ENCODE results near the gene GRK5. TPM values are rescaled to one million over a fixed set of nuclear protein-coding genes. Genes with fewer than 3 reads are reported as not detected.
"Not testable (repeated sequence)": the region's sequence is repeated elsewhere in the genome, so short reads cannot be mapped to it uniquely, and the experiment has no call there.

Gene GRK5
- total and polyA plus RNA-seq, 7 donors, result 7.9 to 32.4 (median 19.8) TPM

- DNase-seq, result no peak
- intact Hi-C loops (cut with DNase I), result no loop called here
- Histone ChIP-seq H3K27ac (no peak overlapping the region), H3K27me3 (no peaks in the 10 kb centered on the region), H3K36me3 (peaks cover 0 to 7% (median 0%) of the 10 kb centered on the region in 4 donors), H3K4me3 (no peak overlapping the region), H3K9me3 (no peaks in the 10 kb centered on the region), H3K4me1 (no peaks in the 10 kb centered on the region)
- WGBS, 2 donors, result 86 to 90% methylated on average over 4 of the region's 4 CpGs
- TF ChIP-seq POLR2A (IDR thresholded peaks at IDR 0.05), result no peak
- no peak for TF ChIP-seq POLR2AphosphoS5 (IDR thresholded peaks at IDR 0.05)
- TF ChIP-seq, protein P1, sequence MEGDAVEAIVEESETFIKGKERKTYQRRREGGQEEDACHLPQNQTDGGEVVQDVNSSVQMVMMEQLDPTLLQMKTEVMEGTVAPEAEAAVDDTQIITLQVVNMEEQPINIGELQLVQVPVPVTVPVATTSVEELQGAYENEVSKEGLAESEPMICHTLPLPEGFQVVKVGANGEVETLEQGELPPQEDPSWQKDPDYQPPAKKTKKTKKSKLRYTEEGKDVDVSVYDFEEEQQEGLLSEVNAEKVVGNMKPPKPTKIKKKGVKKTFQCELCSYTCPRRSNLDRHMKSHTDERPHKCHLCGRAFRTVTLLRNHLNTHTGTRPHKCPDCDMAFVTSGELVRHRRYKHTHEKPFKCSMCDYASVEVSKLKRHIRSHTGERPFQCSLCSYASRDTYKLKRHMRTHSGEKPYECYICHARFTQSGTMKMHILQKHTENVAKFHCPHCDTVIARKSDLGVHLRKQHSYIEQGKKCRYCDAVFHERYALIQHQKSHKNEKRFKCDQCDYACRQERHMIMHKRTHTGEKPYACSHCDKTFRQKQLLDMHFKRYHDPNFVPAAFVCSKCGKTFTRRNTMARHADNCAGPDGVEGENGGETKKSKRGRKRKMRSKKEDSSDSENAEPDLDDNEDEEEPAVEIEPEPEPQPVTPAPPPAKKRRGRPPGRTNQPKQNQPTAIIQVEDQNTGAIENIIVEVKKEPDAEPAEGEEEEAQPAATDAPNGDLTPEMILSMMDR (IDR thresholded peaks at IDR 0.05), result no peak
- TF ChIP-seq EP300 (IDR thresholded peaks at IDR 0.05), result no peak
Observed at GRCh38 chr10:119462773-119463172, 255.4 kb downstream of the GRK5 start.

- intact Hi-C loops (cut with DNase I); H3K9me3 ChIP-seq; H3K4me1 ChIP-seq; H3K27me3 ChIP-seq; H3K36me3 ChIP-seq; H3K4me3 ChIP-seq; H3K27ac ChIP-seq; DNase-seq: not testable (repeated sequence)
- WGBS, 2 donors, result 84 to 95% methylated on average over 2 of the region's 2 CpGs
Observed at GRCh38 chr10:119463195-119463594, 255.8 kb downstream of the GRK5 start.

- no peak overlapping the region for H3K27ac ChIP-seq
- intact Hi-C loops (cut with DNase I), result no loop called here
- no peaks in the 10 kb centered on the region for H3K36me3 ChIP-seq
- DNase-seq, result no peak
- H3K4me1 ChIP-seq, result no peaks in the 10 kb centered on the region
- TF ChIP-seq POLR2A (IDR thresholded peaks at IDR 0.05) (no peak), POLR2AphosphoS5 (IDR thresholded peaks at IDR 0.05) (no peak), EP300 (IDR thresholded peaks at IDR 0.05) (no peak)
- TF ChIP-seq, protein P1 (IDR thresholded peaks at IDR 0.05), result no peak
- H3K9me3 ChIP-seq, result no peaks in the 10 kb centered on the region
- H3K4me3 ChIP-seq, result no peak overlapping the region
- no peaks in the 10 kb centered on the region for H3K27me3 ChIP-seq
- WGBS, 2 donors, result 80 to 92% methylated on average over 4 of the region's 4 CpGs
Observed at GRCh38 chr10:119465085-119465484, 257.7 kb downstream of the GRK5 start.

DNA sequence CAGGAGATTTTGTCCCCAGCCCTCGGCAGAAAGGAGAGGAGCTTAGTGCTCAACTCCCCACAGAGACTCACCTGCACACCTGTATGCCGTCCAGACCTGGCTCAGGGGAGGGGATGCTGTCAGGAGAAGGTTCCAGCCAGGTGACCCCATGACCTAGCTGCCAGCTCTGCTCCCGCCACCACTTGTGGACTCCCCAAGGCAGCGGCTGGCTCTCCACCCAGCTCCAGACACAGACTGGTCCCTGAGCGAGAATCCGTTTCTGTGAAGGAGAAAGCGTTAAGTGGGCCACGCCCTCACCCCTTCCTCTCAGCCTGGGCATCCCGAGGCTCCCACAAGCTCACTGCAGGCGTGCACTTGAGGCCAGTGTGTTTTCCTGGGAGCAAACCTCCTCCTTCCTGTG, 258.7 kb downstream of the GRK5 start:
- intact Hi-C loops (cut with DNase I), result no loop called here

DNA sequence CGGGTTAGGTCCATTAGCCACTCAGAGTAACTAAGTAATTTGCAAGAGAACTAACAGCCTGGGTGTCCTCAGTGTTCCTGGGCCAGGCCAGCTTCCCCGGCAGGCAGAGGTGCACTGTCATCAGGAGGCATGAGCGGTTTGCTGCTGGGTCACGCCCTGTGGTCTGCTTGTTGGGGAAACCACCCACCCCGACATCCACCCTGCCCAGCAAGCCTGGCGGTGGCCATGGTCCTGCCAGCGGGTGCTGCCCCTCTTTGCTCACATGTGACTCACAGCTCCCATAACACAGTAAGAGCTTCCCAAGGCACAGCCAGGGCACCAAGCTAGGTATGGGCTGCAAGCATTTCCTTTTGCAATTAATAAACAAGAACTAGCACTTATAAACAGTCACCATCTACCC, 259.3 kb downstream of the GRK5 start:
- no peaks in the 10 kb centered on the region for H3K4me1 ChIP-seq
- H3K4me3 ChIP-seq, result no peak overlapping the region
- no peak overlapping the region for H3K27ac ChIP-seq
- intact Hi-C loops (cut with DNase I), result no loop called here
- no peaks in the 10 kb centered on the region for H3K27me3 ChIP-seq
- DNase-seq, result no peak
- 59 to 62% methylated on average over 7 of the region's 7 CpGs for WGBS, 2 donors
- TF ChIP-seq POLR2A (IDR thresholded peaks at IDR 0.05) (no peak), EP300 (IDR thresholded peaks at IDR 0.05) (no peak), POLR2AphosphoS5 (IDR thresholded peaks at IDR 0.05) (no peak)
- TF ChIP-seq, protein P1 (IDR thresholded peaks at IDR 0.05), result no peak
- H3K9me3 ChIP-seq, result no peaks in the 10 kb centered on the region
- H3K36me3 ChIP-seq, result no peaks in the 10 kb centered on the region

More for the DNA sequence above, 258.7 kb downstream of the GRK5 start:
- no peak for DNase-seq
- Histone ChIP-seq H3K36me3 (no peaks in the 10 kb centered on the region), H3K4me1 (no peaks in the 10 kb centered on the region), H3K27ac (no peak overlapping the region), H3K27me3 (no peaks in the 10 kb centered on the region), H3K4me3 (no peak overlapping the region), H3K9me3 (no peaks in the 10 kb centered on the region)
- 61 to 73% methylated on average over 10 of the region's 10 CpGs for WGBS, 2 donors
- TF ChIP-seq, protein P1 (IDR thresholded peaks at IDR 0.05), result no peak
- TF ChIP-seq EP300 (IDR thresholded peaks at IDR 0.05) (no peak), POLR2AphosphoS5 (IDR thresholded peaks at IDR 0.05) (no peak), POLR2A (IDR thresholded peaks at IDR 0.05) (no peak)

Measured in sigmoid colon (tissue), 7 donors.